ENCODE measurements around the gene HBB.

The HBB gene

DNA sequence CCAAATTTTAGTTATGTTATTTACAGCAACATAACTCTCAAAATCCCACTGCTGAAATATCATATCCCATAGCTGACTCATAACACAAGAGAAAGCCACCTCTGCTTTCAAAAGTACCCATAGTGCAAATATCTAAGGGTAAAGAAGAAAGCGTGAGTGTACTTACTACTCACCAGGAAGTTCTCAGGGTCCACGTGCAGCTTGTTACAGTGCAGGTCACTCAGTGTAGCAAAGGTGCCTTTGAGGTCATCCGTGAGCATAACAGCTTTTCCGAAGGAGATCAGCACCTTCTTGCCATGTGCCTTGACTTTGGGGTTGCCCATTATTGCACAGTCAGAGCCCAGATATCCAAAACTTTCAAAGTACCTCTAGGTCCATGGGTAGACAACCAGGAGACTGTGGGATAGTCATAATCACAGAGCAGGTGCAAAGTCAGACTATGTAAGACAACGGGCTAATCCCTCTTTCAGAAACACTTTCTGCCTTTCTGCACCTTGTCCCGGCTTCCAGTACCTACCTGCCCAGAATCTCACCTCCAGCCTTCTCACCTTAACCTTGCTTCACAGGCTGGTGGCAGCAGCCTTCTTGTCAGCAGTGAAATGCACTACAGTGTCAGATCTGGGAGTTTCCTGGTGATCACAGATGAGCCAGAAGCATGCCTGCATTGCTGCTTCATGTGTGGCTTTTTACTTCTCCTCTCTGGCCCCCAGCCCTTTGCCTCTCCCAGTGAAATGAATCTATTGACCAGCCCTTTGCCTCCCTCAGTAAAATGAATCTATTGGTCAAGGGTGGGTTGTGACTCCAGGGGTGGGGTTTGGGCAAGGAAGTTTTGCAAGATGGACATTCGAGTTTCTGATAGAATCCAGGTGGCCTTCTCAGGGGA is 16.3 kb upstream of the HBB start:
- no peak overlapping the region for H3K4me3 ChIP-seq (replicated peaks; ENCODE audit: insufficient read depth, low read length)
- TF ChIP-seq, protein P1, sequence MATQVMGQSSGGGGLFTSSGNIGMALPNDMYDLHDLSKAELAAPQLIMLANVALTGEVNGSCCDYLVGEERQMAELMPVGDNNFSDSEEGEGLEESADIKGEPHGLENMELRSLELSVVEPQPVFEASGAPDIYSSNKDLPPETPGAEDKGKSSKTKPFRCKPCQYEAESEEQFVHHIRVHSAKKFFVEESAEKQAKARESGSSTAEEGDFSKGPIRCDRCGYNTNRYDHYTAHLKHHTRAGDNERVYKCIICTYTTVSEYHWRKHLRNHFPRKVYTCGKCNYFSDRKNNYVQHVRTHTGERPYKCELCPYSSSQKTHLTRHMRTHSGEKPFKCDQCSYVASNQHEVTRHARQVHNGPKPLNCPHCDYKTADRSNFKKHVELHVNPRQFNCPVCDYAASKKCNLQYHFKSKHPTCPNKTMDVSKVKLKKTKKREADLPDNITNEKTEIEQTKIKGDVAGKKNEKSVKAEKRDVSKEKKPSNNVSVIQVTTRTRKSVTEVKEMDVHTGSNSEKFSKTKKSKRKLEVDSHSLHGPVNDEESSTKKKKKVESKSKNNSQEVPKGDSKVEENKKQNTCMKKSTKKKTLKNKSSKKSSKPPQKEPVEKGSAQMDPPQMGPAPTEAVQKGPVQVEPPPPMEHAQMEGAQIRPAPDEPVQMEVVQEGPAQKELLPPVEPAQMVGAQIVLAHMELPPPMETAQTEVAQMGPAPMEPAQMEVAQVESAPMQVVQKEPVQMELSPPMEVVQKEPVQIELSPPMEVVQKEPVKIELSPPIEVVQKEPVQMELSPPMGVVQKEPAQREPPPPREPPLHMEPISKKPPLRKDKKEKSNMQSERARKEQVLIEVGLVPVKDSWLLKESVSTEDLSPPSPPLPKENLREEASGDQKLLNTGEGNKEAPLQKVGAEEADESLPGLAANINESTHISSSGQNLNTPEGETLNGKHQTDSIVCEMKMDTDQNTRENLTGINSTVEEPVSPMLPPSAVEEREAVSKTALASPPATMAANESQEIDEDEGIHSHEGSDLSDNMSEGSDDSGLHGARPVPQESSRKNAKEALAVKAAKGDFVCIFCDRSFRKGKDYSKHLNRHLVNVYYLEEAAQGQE (IDR thresholded peaks at IDR 0.05; ENCODE audit: insufficient replicate concordance, low read depth) = no peak
- TF ChIP-seq, protein P2, sequence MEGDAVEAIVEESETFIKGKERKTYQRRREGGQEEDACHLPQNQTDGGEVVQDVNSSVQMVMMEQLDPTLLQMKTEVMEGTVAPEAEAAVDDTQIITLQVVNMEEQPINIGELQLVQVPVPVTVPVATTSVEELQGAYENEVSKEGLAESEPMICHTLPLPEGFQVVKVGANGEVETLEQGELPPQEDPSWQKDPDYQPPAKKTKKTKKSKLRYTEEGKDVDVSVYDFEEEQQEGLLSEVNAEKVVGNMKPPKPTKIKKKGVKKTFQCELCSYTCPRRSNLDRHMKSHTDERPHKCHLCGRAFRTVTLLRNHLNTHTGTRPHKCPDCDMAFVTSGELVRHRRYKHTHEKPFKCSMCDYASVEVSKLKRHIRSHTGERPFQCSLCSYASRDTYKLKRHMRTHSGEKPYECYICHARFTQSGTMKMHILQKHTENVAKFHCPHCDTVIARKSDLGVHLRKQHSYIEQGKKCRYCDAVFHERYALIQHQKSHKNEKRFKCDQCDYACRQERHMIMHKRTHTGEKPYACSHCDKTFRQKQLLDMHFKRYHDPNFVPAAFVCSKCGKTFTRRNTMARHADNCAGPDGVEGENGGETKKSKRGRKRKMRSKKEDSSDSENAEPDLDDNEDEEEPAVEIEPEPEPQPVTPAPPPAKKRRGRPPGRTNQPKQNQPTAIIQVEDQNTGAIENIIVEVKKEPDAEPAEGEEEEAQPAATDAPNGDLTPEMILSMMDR (IDR thresholded peaks at IDR 0.05; ENCODE audit: insufficient read depth, low read length) = no peak

DNA sequence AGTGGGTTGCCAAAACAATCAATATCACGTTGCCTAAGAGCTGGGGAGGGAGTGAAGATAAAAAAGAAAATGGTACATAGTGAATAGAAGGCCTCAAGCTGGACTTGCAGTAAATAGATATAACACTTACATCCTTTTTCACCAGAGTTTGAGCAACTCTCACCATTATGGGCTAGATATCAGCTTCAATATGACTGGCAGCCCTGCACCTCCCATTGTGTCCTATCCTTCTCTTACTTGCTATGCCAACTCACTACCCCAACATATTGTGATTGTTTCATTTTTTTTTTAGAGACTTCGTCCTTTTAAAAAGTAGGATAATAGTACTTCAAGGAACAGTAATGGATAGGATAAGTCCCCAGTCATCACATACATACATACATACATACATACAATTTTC is 15.3 kb upstream of the HBB start:
- TF ChIP-seq, protein P2 (IDR thresholded peaks at IDR 0.05; ENCODE audit: insufficient read depth, low read length) = no peak
- TF ChIP-seq SPI1 (IDR thresholded peaks at IDR 0.05; ENCODE audit: borderline replicate concordance, low read depth) (no peak), GABPA (IDR thresholded peaks at IDR 0.05; ENCODE audit: low read depth) (no peak), POLR2AphosphoS5 (IDR thresholded peaks at IDR 0.05; ENCODE audit: low read depth) (no peak)
- TF ChIP-seq, protein P1 (IDR thresholded peaks at IDR 0.05; ENCODE audit: insufficient replicate concordance, low read depth) = no peak
- H3K4me3 ChIP-seq (replicated peaks; ENCODE audit: insufficient read depth, low read length) = no peak overlapping the region
- no peak for DNase-seq (ENCODE audit: low read depth in 1 of 2, low spot score in 1 of 2)
- no peaks in the 10 kb centered on the region for H3K27me3 ChIP-seq (ENCODE audit: insufficient read depth, poor library complexity, severe bottlenecking)
- no peak overlapping the region for H3K27ac ChIP-seq (replicated peaks)

More for the DNA sequence above, 16.3 kb upstream of the HBB start:
- no peak overlapping the region for H3K27ac ChIP-seq (replicated peaks)
- H3K27me3 ChIP-seq (ENCODE audit: insufficient read depth, poor library complexity, severe bottlenecking) = no peaks in the 10 kb centered on the region
- DNase-seq (ENCODE audit: low read depth in 1 of 2, low spot score in 1 of 2) = no peak

DNA sequence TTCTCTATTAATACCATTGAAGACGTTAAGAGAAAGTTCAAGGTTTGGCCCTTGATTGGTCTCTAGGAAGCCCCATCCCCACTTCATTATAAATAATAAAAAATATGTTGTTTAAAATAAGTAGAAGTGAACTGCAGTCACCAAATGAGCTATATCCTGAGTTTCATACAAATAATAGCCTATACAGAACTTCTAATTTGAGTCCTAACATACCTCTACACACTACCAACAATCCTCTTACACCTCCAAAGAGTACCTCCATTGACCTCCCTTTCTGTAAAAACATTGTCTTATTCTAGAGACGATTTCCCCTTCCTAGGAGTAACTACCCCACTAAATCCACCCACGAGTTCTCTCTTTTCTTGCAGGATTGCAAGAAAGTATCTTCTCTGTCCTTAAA is 14.6 kb upstream of the HBB start:
- Histone ChIP-seq H3K27ac (replicated peaks) (no peak overlapping the region), H3K4me3 (replicated peaks; ENCODE audit: insufficient read depth, low read length) (no peak overlapping the region), H3K27me3 (ENCODE audit: insufficient read depth, poor library complexity, severe bottlenecking) (no peaks in the 10 kb centered on the region)
- no peak for TF ChIP-seq POLR2AphosphoS5 (IDR thresholded peaks at IDR 0.05; ENCODE audit: low read depth)
- no peak for TF ChIP-seq SPI1 (IDR thresholded peaks at IDR 0.05; ENCODE audit: borderline replicate concordance, low read depth)
- TF ChIP-seq, protein P1 (IDR thresholded peaks at IDR 0.05; ENCODE audit: insufficient replicate concordance, low read depth) = no peak
- TF ChIP-seq, protein P2 (IDR thresholded peaks at IDR 0.05; ENCODE audit: insufficient read depth, low read length) = no peak
- TF ChIP-seq GABPA (IDR thresholded peaks at IDR 0.05; ENCODE audit: low read depth) = no peak
- DNase-seq (ENCODE audit: low read depth in 1 of 2, low spot score in 1 of 2) = no peak
